Adipocyte (in vitro differentiated cells): ENCODE measurements around the gene LYPD3.

ENCODE experiments used
- DNase-seq: peaks from one replicate; pipeline ENCODE4 v3.0.0-alpha.2; 2015; ENCODE audit warnings: low read depth
- H3K27me3 ChIP-seq: replicated peaks from 2 replicates; pipeline ENCODE4 v1.7.0; 2013; ENCODE audit warnings: mild to moderate bottlenecking, low read length, moderate library complexity; ENCODE audit not compliant: control insufficient read depth, insufficient read depth
- H3K36me3 ChIP-seq: 2 replicates; pipeline ENCODE4 v1.7.0; 2013; ENCODE audit warnings: low read length, mild to moderate bottlenecking, moderate library complexity; ENCODE audit not compliant: control insufficient read depth, insufficient read depth, severe bottlenecking
- H3K4me1 ChIP-seq: 2 replicates; pipeline ENCODE4 v1.7.0; 2013; ENCODE audit warnings: mild to moderate bottlenecking, low read length, moderate library complexity; ENCODE audit not compliant: control insufficient read depth, insufficient read depth
- H3K4me3 ChIP-seq: 2 replicates; pipeline ENCODE4 v1.7.0; 2013; ENCODE audit warnings: mild to moderate bottlenecking, low read length, moderate library complexity
- H3K9ac ChIP-seq: 2 replicates; pipeline ENCODE4 v1.7.0; 2013; ENCODE audit warnings: mild to moderate bottlenecking, low read length, moderate library complexity
- H3K9me3 ChIP-seq: 2 replicates; pipeline ENCODE4 v1.7.0; 2013; ENCODE audit warnings: mild to moderate bottlenecking, low read length, moderate library complexity; ENCODE audit not compliant: control insufficient read depth

The LYPD3 gene

DNA sequence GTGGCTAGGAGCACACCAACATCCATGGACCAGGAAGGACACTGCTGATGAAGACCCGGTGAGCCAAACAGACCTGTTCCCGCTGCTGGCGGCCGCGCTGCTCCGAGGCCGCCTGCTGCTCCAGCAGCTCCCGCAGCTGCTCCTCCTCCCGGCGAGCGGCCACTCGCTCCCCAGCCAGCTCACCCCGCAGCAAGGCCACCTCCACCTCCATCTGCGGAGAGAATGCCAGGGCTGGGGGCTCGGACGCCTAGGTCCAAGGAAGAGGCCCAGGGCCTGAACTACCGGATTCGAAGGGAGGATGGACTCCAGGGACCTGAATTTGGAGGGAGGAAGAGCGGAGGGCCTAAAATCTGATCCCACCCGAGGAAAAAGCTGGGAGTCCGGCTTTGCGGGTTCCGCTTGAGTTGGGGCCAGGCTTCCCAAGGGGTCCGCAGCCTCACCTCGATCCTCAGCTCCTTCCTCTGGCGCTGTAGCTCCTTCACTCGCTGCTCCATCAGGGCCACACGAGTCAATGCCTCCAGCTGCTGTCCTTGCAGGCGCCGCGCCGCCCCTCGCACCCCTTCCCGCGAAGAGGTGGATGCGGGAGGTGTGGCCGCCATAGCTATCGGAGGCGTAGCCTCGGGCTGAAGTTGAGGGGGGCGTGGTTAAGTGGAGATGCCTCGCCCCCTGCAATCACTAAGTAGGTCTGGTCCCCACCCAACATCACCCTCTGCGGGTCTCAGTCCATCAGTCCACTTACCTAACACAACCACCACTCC, 36.4 kb upstream of the LYPD3 start:
- Histone ChIP-seq H3K27me3 (no peaks in the 10 kb centered on the region), H3K9me3 (no peaks in the 10 kb centered on the region), H3K4me3 (no peak overlapping the region), H3K9ac (no peak overlapping the region), H3K36me3 (no peaks in the 10 kb centered on the region), H3K4me1 (peaks cover 16% of the 10 kb centered on the region)
- DNase-seq, result no peak

- peaks cover 12% of the 10 kb centered on the region for H3K4me1 ChIP-seq
- peaks cover 4% of the 10 kb centered on the region for H3K36me3 ChIP-seq
- no peak overlapping the region for H3K9ac ChIP-seq
- no peak for DNase-seq
- no peaks in the 10 kb centered on the region for H3K9me3 ChIP-seq
- no peak overlapping the region for H3K4me3 ChIP-seq
- no peaks in the 10 kb centered on the region for H3K27me3 ChIP-seq
Observed at GRCh38 chr19:43499042-43499441, 33.6 kb upstream of the LYPD3 start.

DNA sequence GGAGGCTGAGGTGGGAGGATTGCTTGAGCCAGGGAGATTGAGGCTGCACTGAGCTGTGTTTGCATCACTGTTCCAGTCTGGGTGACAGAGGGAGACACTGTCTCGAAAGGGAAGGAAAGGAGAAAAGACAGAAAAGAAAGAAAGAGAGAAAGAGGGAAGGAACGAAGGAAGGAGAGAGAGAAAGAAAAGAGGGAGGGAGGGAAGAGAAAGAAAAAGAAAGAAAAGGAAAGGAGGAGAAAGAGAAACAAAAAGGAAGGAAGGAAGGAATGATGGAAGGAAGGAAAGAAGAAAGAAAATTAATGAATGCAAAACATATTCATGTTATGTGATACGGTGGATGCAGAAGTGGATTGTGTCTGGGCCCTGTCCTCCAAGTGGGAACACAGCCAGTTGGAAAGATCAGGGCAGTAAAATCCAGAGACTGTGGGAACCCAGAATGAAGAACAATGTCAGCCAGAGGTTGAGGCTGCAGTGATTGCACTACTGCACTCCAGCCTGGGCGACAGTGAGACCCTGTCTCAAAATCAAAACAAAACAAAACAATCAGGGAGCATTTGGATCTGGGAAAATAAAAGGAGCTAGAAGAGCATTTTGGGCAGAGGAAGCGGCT, 32.9 kb upstream of the LYPD3 start:
- Histone ChIP-seq H3K9ac (no peak overlapping the region), H3K4me1 (peaks cover 12% of the 10 kb centered on the region), H3K27me3 (no peaks in the 10 kb centered on the region), H3K9me3 (no peaks in the 10 kb centered on the region), H3K4me3 (no peak overlapping the region), H3K36me3 (peaks cover 4% of the 10 kb centered on the region)
- DNase-seq, result no peak

DNA sequence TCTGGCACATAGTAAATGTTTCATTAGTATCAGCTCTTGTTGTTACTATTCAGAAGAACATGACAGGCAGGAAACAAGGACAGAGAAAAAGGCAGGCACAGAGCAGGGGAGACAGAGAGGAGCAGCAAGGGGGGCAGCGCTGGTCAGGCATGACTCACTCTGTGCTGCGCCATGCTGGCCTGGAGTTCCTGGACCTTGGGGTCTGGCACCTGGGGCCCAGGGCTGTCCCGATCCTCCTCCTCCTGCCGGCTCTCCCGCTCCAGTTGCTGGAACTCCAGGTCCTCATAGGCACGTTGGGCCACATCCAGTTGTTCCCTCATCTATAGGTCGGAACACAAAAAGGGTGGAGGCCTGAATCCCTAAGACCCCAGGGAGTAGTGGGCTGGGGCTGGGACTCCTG, 31.6 kb upstream of the LYPD3 start:
- H3K9ac ChIP-seq, result no peak overlapping the region
- DNase-seq, result no peak
- no peaks in the 10 kb centered on the region for H3K9me3 ChIP-seq
- H3K27me3 ChIP-seq, result no peaks in the 10 kb centered on the region
- H3K4me1 ChIP-seq, result peaks cover 4% of the 10 kb centered on the region
- H3K4me3 ChIP-seq, result no peak overlapping the region
- peaks cover 4% of the 10 kb centered on the region for H3K36me3 ChIP-seq

- H3K36me3 ChIP-seq, result peaks cover 4% of the 10 kb centered on the region
- H3K9me3 ChIP-seq, result no peaks in the 10 kb centered on the region
- H3K4me3 ChIP-seq, result no peak overlapping the region
- no peak for DNase-seq
- peaks cover 4% of the 10 kb centered on the region for H3K4me1 ChIP-seq
- no peak overlapping the region for H3K9ac ChIP-seq
- no peaks in the 10 kb centered on the region for H3K27me3 ChIP-seq
Observed at GRCh38 chr19:43495082-43495481, 29.7 kb upstream of the LYPD3 start.

- Histone ChIP-seq H3K36me3 (peaks cover 4% of the 10 kb centered on the region), H3K9ac (no peak overlapping the region), H3K4me1 (no peaks in the 10 kb centered on the region), H3K27me3 (no peaks in the 10 kb centered on the region), H3K9me3 (no peaks in the 10 kb centered on the region), H3K4me3 (no peak overlapping the region)
- DNase-seq, result no peak
Observed at GRCh38 chr19:43490759-43491158, 25.4 kb upstream of the LYPD3 start.

- Histone ChIP-seq H3K9ac (no peak overlapping the region), H3K36me3 (peaks cover 4% of the 10 kb centered on the region), H3K4me1 (no peaks in the 10 kb centered on the region), H3K9me3 (no peaks in the 10 kb centered on the region), H3K4me3 (no peak overlapping the region), H3K27me3 (no peaks in the 10 kb centered on the region)
- DNase-seq, result no peak
Observed at GRCh38 chr19:43489979-43490599, 24.7 kb upstream of the LYPD3 start.

- no peaks in the 10 kb centered on the region for H3K4me1 ChIP-seq
Observed at GRCh38 chr19:43489310-43489709, 23.9 kb upstream of the LYPD3 start.

DNA sequence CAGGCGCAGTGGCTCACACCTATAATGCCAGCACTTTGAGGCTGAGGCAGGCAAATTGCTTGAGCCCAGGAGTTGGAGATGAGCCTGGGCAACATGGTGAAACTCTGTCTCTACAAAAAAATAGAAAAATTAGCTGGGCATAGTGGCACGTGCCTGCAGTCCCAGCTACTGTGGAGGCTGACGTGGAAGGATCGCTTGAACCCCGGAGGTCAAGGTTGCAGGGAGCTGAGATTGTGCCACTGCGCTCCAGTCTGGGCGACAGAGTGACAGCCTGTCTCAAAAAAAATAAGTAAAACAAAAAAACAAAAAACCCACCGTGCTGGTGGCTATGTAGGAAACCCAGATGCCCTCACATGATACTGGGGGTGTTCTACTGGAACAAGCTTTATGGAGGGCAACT, 22.8 kb upstream of the LYPD3 start:
- Histone ChIP-seq H3K9ac (no peak overlapping the region), H3K9me3 (no peaks in the 10 kb centered on the region), H3K27me3 (no peaks in the 10 kb centered on the region), H3K4me3 (no peak overlapping the region), H3K36me3 (no peaks in the 10 kb centered on the region), H3K4me1 (no peaks in the 10 kb centered on the region)
- no peak for DNase-seq

More at GRCh38 chr19:43489310-43489709, 23.9 kb upstream of the LYPD3 start:
- DNase-seq, result no peak
- no peak overlapping the region for H3K4me3 ChIP-seq
- H3K9ac ChIP-seq, result no peak overlapping the region
- no peaks in the 10 kb centered on the region for H3K27me3 ChIP-seq
- no peaks in the 10 kb centered on the region for H3K9me3 ChIP-seq
- H3K36me3 ChIP-seq, result peaks cover under 1% of the 10 kb centered on the region

DNA sequence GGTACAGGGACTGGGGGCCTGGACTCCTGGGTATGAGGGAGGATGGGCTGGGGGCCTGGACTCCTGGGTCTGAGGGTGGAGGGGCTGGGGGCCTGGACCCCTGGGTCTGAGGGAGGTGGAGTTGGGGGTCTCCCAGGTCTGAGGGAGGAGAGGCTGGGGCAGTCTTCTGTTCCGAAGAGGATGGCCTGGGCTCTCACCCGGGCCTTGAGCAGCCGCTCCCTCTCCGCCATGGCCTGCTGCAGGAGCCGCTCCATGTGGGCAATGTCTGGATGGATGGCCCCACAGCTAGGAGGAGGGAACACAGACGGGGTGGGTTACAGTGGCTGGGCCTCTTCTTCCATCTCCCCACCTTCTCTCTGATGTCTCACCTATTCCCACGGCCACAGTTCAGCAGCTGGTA, 21.0 kb upstream of the LYPD3 start:
- DNase-seq, result no peak
- no peak overlapping the region for H3K9ac ChIP-seq
- no peaks in the 10 kb centered on the region for H3K36me3 ChIP-seq
- no peaks in the 10 kb centered on the region for H3K4me1 ChIP-seq
- no peak overlapping the region for H3K4me3 ChIP-seq
- H3K27me3 ChIP-seq, result no peaks in the 10 kb centered on the region
- no peaks in the 10 kb centered on the region for H3K9me3 ChIP-seq

DNA sequence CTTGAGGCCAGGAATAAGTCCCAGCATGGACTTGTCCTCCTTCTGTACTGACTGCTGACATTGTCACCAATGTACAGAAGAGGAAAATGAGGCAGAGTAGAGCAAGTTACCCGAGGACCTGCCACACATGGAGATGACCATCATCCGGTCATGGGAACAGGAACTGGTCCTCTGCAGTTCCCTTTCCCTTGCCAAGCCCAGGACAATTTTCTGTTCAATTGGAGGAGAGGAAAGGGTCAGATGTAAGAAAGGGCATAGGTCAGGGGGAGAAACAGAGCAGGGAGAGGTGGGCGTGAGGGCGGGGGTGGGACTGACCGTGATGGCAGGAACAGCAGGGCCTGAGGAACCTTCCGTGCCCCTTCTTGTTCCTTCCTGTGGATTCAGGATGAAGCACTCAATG, 20.5 kb upstream of the LYPD3 start:
- Histone ChIP-seq H3K9me3 (no peaks in the 10 kb centered on the region), H3K27me3 (no peaks in the 10 kb centered on the region), H3K4me1 (no peaks in the 10 kb centered on the region), H3K36me3 (no peaks in the 10 kb centered on the region), H3K9ac (no peak overlapping the region), H3K4me3 (no peak overlapping the region)
- no peak for DNase-seq
